HK-2 (cell line): Measurements from ENCODE around the gene KNDC1.

ENCODE experiments used
- DNase-seq: peaks from one replicate; pipeline ENCODE4 v3.0.0-alpha.2; 2018; ENCODE audit not compliant: unreplicated experiment

Gene KNDC1

GRCh38 chr10:133205146-133205545 is 45.1 kb downstream of the KNDC1 start:
- no peak for DNase-seq

- DNase-seq: no peak
Measured at GRCh38 chr10:133206356-133207040, 46.5 kb downstream of the KNDC1 start.

GRCh38 chr10:133207041-133207600 is 47.1 kb downstream of the KNDC1 start:
- DNase-seq: no peak

- no peak for DNase-seq
Measured at GRCh38 chr10:133207627-133208026, 47.6 kb downstream of the KNDC1 start.

- no peak for DNase-seq
Measured at GRCh38 chr10:133208466-133208865, 48.4 kb downstream of the KNDC1 start.

- no peak for DNase-seq
Measured at GRCh38 chr10:133209117-133209516, 49.1 kb downstream of the KNDC1 start.

- DNase-seq: no peak
Measured at GRCh38 chr10:133209641-133210040, 49.6 kb downstream of the KNDC1 start.

- DNase-seq: no peak
Measured at GRCh38 chr10:133210398-133211140, 50.5 kb downstream of the KNDC1 start.

GRCh38 chr10:133211141-133211830 is 51.3 kb downstream of the KNDC1 start:
- no peak for DNase-seq

- no peak for DNase-seq
Measured at GRCh38 chr10:133211959-133212852, 52.2 kb downstream of the KNDC1 start.

- no peak for DNase-seq
Measured at GRCh38 chr10:133212853-133213494, 53.0 kb downstream of the KNDC1 start.

- no peak for DNase-seq
Measured at GRCh38 chr10:133213641-133214467, 53.8 kb downstream of the KNDC1 start.

GRCh38 chr10:133214468-133215410 is 54.7 kb downstream of the KNDC1 start:
- DNase-seq: no peak

- DNase-seq: no peak
Measured at GRCh38 chr10:133215586-133215985, 55.6 kb downstream of the KNDC1 start.

- no peak for DNase-seq
Measured at GRCh38 chr10:133216776-133217175, 56.8 kb downstream of the KNDC1 start.

- no peak for DNase-seq
Measured at GRCh38 chr10:133217800-133218589, 58.0 kb downstream of the KNDC1 start.

GRCh38 chr10:133218891-133219290 is 58.9 kb downstream of the KNDC1 start:
- DNase-seq: no peak

- DNase-seq: no peak
Measured at GRCh38 chr10:133219782-133220181, 59.8 kb downstream of the KNDC1 start.
